ENCODE data around the gene IL1RAP.

Gene IL1RAP

GRCh38 chr3:190534986-190535385 lies 21.1 kb downstream of the IL1RAP start:
- no peak for DNase-seq (ENCODE audit: low read depth in 1 of 2, low spot score in 1 of 2)
- Histone ChIP-seq H3K27ac (replicated peaks) (no peak overlapping the region), H3K27me3 (ENCODE audit: insufficient read depth, poor library complexity, severe bottlenecking) (no peaks in the 10 kb centered on the region), H3K4me3 (replicated peaks; ENCODE audit: insufficient read depth, low read length) (no peak overlapping the region)
- no peak for TF ChIP-seq POLR2AphosphoS5 (IDR thresholded peaks at IDR 0.05; ENCODE audit: low read depth)

DNA sequence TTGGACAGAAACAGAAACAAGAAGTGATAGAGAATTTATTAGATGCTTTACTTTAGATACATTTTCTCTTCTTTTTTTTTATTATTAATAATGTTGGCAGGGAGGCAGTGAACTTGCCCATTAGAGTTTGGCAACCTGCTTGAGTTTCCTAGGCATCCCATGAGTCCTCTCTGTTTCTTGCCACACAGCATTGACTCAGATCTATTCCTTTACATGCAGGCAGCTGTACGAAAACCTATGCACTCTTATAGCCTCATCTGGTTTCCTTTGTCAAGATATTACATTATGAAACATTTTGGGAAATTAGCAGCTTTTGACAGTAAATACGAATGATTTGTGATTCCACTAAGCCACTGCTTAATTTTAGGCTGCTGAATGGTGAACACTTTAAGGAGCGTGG lies 23.3 kb downstream of the IL1RAP start:
- no peaks in the 10 kb centered on the region for H3K27me3 ChIP-seq (ENCODE audit: insufficient read depth, poor library complexity, severe bottlenecking)
- no peak for TF ChIP-seq GABPA (IDR thresholded peaks at IDR 0.05; ENCODE audit: low read depth)
- TF ChIP-seq, protein P1, sequence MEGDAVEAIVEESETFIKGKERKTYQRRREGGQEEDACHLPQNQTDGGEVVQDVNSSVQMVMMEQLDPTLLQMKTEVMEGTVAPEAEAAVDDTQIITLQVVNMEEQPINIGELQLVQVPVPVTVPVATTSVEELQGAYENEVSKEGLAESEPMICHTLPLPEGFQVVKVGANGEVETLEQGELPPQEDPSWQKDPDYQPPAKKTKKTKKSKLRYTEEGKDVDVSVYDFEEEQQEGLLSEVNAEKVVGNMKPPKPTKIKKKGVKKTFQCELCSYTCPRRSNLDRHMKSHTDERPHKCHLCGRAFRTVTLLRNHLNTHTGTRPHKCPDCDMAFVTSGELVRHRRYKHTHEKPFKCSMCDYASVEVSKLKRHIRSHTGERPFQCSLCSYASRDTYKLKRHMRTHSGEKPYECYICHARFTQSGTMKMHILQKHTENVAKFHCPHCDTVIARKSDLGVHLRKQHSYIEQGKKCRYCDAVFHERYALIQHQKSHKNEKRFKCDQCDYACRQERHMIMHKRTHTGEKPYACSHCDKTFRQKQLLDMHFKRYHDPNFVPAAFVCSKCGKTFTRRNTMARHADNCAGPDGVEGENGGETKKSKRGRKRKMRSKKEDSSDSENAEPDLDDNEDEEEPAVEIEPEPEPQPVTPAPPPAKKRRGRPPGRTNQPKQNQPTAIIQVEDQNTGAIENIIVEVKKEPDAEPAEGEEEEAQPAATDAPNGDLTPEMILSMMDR (IDR thresholded peaks at IDR 0.05; ENCODE audit: insufficient read depth, low read length): no peak
- TF ChIP-seq REST (IDR thresholded peaks at IDR 0.05; ENCODE audit: insufficient replicate concordance, low read depth): no peak
- TF ChIP-seq SPI1 (IDR thresholded peaks at IDR 0.05; ENCODE audit: borderline replicate concordance, low read depth): no peak

DNA sequence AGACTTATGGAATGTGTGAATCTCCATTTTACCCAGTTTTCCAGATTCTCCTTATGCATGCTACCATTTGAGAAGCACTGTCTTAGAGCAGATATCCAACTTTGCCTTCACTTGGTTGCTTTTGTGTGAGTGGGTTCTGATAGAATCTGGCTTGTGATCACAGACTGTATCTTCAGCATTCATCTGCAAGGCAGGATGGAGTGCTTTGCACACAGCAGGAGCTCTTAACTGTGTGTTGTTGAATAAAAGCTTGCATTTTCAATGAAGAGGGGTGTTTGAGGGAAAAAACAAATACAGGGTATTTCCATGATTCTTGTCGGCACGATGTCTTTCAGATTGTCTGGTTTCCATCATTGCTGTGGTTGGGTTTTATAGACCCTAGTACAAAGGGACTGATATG lies 24.4 kb downstream of the IL1RAP start:
- no peak for DNase-seq (ENCODE audit: low read depth in 1 of 2, low spot score in 1 of 2)
- TF ChIP-seq POLR2AphosphoS5 (IDR thresholded peaks at IDR 0.05; ENCODE audit: low read depth): no peak
- TF ChIP-seq REST (IDR thresholded peaks at IDR 0.05; ENCODE audit: insufficient replicate concordance, low read depth): no peak
- TF ChIP-seq GABPA (IDR thresholded peaks at IDR 0.05; ENCODE audit: low read depth): no peak
- no peak for TF ChIP-seq SPI1 (IDR thresholded peaks at IDR 0.05; ENCODE audit: borderline replicate concordance, low read depth)
- TF ChIP-seq, protein P1 (IDR thresholded peaks at IDR 0.05; ENCODE audit: insufficient read depth, low read length): no peak
- Histone ChIP-seq H3K27me3 (ENCODE audit: insufficient read depth, poor library complexity, severe bottlenecking) (no peaks in the 10 kb centered on the region), H3K4me3 (replicated peaks; ENCODE audit: insufficient read depth, low read length) (no peak overlapping the region), H3K27ac (replicated peaks) (no peak overlapping the region)

More for the DNA sequence above, 23.3 kb downstream of the IL1RAP start:
- Histone ChIP-seq H3K4me3 (replicated peaks; ENCODE audit: insufficient read depth, low read length) (no peak overlapping the region), H3K27ac (replicated peaks) (no peak overlapping the region)
- DNase-seq (ENCODE audit: low read depth in 1 of 2, low spot score in 1 of 2): no peak

- H3K27me3 ChIP-seq (ENCODE audit: insufficient read depth, poor library complexity, severe bottlenecking): no peaks in the 10 kb centered on the region
- no peak for TF ChIP-seq SPI1 (IDR thresholded peaks at IDR 0.05; ENCODE audit: borderline replicate concordance, low read depth)
- TF ChIP-seq POLR2AphosphoS5 (IDR thresholded peaks at IDR 0.05; ENCODE audit: low read depth): no peak
- no peak for TF ChIP-seq REST (IDR thresholded peaks at IDR 0.05; ENCODE audit: insufficient replicate concordance, low read depth)
- TF ChIP-seq, protein P1 (IDR thresholded peaks at IDR 0.05; ENCODE audit: insufficient read depth, low read length): no peak
- no peak for TF ChIP-seq GABPA (IDR thresholded peaks at IDR 0.05; ENCODE audit: low read depth)
- no peak for DNase-seq (ENCODE audit: low read depth in 1 of 2, low spot score in 1 of 2)
- no peak overlapping the region for H3K27ac ChIP-seq (replicated peaks)
- no peak overlapping the region for H3K4me3 ChIP-seq (replicated peaks; ENCODE audit: insufficient read depth, low read length)
These were observed 25.6 kb downstream of the IL1RAP start for GRCh38 chr3:190539526-190539925.
